HG02884 (cell line): ENCODE data around the gene SDC4.

Experiments used
- ATAC-seq: cut with Tn5 transposase; IDR thresholded peaks from one replicate; pipeline ENCODE4 v1.9.1; 2021; ENCODE audit warnings: mild to moderate bottlenecking, moderate library complexity; ENCODE audit not compliant: unreplicated experiment

Gene SDC4

GRCh38 chr20:45344168-45344860 lies 3.9 kb downstream of the SDC4 start:
- no peak for ATAC-seq

GRCh38 chr20:45343532-45344167 lies 4.6 kb downstream of the SDC4 start:
- no peak for ATAC-seq

GRCh38 chr20:45342855-45343531 lies 5.2 kb downstream of the SDC4 start:
- ATAC-seq, result no peak

GRCh38 chr20:45341939-45342854 lies 6.0 kb downstream of the SDC4 start:
- no peak for ATAC-seq

GRCh38 chr20:45341579-45341938 lies 6.7 kb downstream of the SDC4 start:
- no peak for ATAC-seq

- ATAC-seq, result no peak
These were observed 7.3 kb downstream of the SDC4 start for GRCh38 chr20:45340951-45341350.

- ATAC-seq, result no peak
These were observed 7.9 kb downstream of the SDC4 start for GRCh38 chr20:45340236-45340847.

GRCh38 chr20:45339799-45340198 lies 8.4 kb downstream of the SDC4 start:
- ATAC-seq, result no peak

GRCh38 chr20:45339084-45339483 lies 9.1 kb downstream of the SDC4 start:
- no peak for ATAC-seq

GRCh38 chr20:45338121-45339030 lies 9.8 kb downstream of the SDC4 start:
- no peak for ATAC-seq

GRCh38 chr20:45337367-45338120 lies 10.7 kb downstream of the SDC4 start:
- no peak for ATAC-seq

GRCh38 chr20:45336530-45337366 lies 11.5 kb downstream of the SDC4 start:
- ATAC-seq, result no peak

GRCh38 chr20:45330476-45330875 lies 17.7 kb downstream of the SDC4 start:
- no peak for ATAC-seq

- ATAC-seq, result no peak
These were observed 18.5 kb downstream of the SDC4 start for GRCh38 chr20:45329497-45330319.

- ATAC-seq, result no peak
These were observed 19.8 kb downstream of the SDC4 start for GRCh38 chr20:45328451-45328850.

- no peak for ATAC-seq
These were observed 22.9 kb downstream of the SDC4 start for GRCh38 chr20:45325371-45325770.

GRCh38 chr20:45323731-45324130 lies 24.5 kb downstream of the SDC4 start:
- no peak for ATAC-seq
